HEK293T (cell line): ENCODE results near the gene SLC37A1.

Experiments used
- ELF4 ChIP-seq: fragments of 450-650 bp; IDR thresholded peaks from 2 replicates; pipeline ENCODE4 v1.6.1; 2017; ENCODE audit warnings: antibody characterized with exemption
- FOXA1 ChIP-seq: fragments of 450-650 bp; IDR thresholded peaks from 2 replicates; pipeline ENCODE4 v1.6.1; 2016; ENCODE audit warnings: mild to moderate bottlenecking
- LEF1 ChIP-seq: fragments of 450-650 bp; IDR thresholded peaks from 2 replicates; pipeline ENCODE4 v1.6.1; 2017; ENCODE audit warnings: mild to moderate bottlenecking, borderline replicate concordance
- SP1 ChIP-seq: fragments of 450-650 bp; IDR thresholded peaks from 2 replicates; pipeline ENCODE4 v1.6.1; 2017

GRCh38 chr21:42582787-42583476 lies 69.3 kb downstream of the SLC37A1 start:
- TF ChIP-seq FOXA1 (no peak), ELF4 (no peak), LEF1 (no peak), SP1 (no peak)
